Measurements from ENCODE around the gene PARD3B.

DNA sequence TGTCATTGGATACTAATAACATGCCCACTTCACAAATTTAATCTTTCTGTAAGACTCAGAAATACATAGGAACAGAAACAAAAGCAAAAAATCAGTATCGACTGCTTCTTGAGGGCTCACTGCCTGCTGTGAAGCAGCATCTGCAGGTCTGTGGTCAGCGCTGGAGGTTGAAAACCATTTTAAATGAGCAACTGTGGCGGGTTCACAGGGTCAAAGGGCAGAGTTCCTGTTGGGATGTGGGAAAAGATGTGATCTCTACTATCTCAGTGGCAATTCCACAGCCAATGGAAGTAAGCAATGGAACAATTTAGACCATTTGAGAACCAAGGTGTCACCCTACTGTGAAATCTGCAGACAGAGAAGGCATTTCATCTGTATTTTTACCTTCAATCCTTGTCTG, 468.3 kb downstream of the PARD3B start:
- TF ChIP-seq, protein P1, sequence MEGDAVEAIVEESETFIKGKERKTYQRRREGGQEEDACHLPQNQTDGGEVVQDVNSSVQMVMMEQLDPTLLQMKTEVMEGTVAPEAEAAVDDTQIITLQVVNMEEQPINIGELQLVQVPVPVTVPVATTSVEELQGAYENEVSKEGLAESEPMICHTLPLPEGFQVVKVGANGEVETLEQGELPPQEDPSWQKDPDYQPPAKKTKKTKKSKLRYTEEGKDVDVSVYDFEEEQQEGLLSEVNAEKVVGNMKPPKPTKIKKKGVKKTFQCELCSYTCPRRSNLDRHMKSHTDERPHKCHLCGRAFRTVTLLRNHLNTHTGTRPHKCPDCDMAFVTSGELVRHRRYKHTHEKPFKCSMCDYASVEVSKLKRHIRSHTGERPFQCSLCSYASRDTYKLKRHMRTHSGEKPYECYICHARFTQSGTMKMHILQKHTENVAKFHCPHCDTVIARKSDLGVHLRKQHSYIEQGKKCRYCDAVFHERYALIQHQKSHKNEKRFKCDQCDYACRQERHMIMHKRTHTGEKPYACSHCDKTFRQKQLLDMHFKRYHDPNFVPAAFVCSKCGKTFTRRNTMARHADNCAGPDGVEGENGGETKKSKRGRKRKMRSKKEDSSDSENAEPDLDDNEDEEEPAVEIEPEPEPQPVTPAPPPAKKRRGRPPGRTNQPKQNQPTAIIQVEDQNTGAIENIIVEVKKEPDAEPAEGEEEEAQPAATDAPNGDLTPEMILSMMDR (IDR thresholded peaks at IDR 0.05): no peak
- no peak for TF ChIP-seq POLR2A (IDR thresholded peaks at IDR 0.05)
- no peak for TF ChIP-seq EP300 (IDR thresholded peaks at IDR 0.05)
- TF ChIP-seq POLR2AphosphoS5 (IDR thresholded peaks at IDR 0.05): no peak

Data from sigmoid colon (tissue), 4 donors.